GM12878 (cell line): ENCODE results near the gene WIPF2. TPM values are rescaled to one million over a fixed set of nuclear protein-coding genes. Genes with fewer than 3 reads are reported as not detected.

Experiments
- ATAC-seq: fragments of 200-7000 bp; cut with Tn5 transposase; 3 replicates; pipeline ENCODE4 v1.9.1; 2020; ENCODE audit warnings: mild to moderate bottlenecking, moderate library complexity
- BruUV-seq: library from RNA; stranded (reverse); fragments of 400-500 nt; replicated peaks from 2 replicates; lab custom pipeline; 2021; lab: Mats Ljungman, UMichigan
- CTCF ChIA-PET: fragments of 300-600 bp; sonication (Branson Sonifier 250); formaldehyde crosslinking; extraction: SDS; loops from one replicate; lab custom pipeline; 2021; ENCODE audit warnings: inconsistent platforms; lab: Yijun Ruan, JAX
- POLR2A ChIA-PET: fragments of 350-600 bp; formaldehyde crosslinking; extraction: SDS; loops from one replicate; lab custom pipeline; 2021; ENCODE audit warnings: inconsistent platforms; lab: Charles Lee
- RAD21 ChIA-PET: fragments of 300-600 bp; sonication (Branson Sonifier 250); formaldehyde crosslinking; loops from one replicate; lab custom pipeline; 2023; ENCODE audit warnings: antibody characterized with exemption; ENCODE audit not compliant: unreplicated experiment; lab: Charles Lee
- SMC1A ChIA-PET: fragments of 300-600 bp; sonication (Branson Sonifier 250); formaldehyde crosslinking; loops from one replicate; lab custom pipeline; 2023; ENCODE audit not compliant: unreplicated experiment, uncharacterized antibody; lab: Charles Lee
- DNase-seq: peaks from one replicate; pipeline ENCODE4 v3.0.0-alpha.2; 2011; ENCODE audit warnings: low read depth, low spot score
- FAIRE-seq: peaks from 3 replicates; lab custom pipeline; 2011; peaks lifted over from hg19 to GRCh38; lab: Jason Lieb, UNC
- H2AFZ ChIP-seq: 2 replicates; pipeline ENCODE4 v1.6.0; 2011; ENCODE audit warnings: low read depth, low read length, control low read depth; ENCODE audit not compliant: control insufficient read depth
- H3K27ac ChIP-seq: 2 replicates; pipeline ENCODE4 v1.5.1; 2011; ENCODE audit warnings: control low read depth; ENCODE audit not compliant: control insufficient read depth, insufficient read depth
- H3K27me3 ChIP-seq, 2 experiments: replicated peaks in 1 of 2; 2 replicates each; pipeline versions ENCODE4 v1.6.0 to v1.6.1; 2011; ENCODE audit warnings: low read length in 1 of 2; ENCODE audit not compliant: control insufficient read depth in 2 of 2, insufficient read depth in 2 of 2
- H3K36me3 ChIP-seq, 2 experiments: 2 replicates each; pipeline ENCODE4 v1.5.1; 2011; ENCODE audit warnings: low read length in 1 of 2; ENCODE audit not compliant: control insufficient read depth in 2 of 2, insufficient read depth in 2 of 2
- H3K4me1 ChIP-seq: 2 replicates; pipeline ENCODE4 v1.6.1; 2011; ENCODE audit warnings: mild to moderate bottlenecking, low read length, moderate library complexity, mixed read lengths; ENCODE audit not compliant: control insufficient read depth, insufficient read depth
- H3K4me2 ChIP-seq: 2 replicates; pipeline ENCODE4 v1.6.0; 2011; ENCODE audit warnings: control low read depth; ENCODE audit not compliant: control insufficient read depth, insufficient read depth
- H3K4me3 ChIP-seq: fragments of 200-600 bp; sonication (generic); 2 replicates; pipeline ENCODE4 v1.5.1; 2016
- H3K79me2 ChIP-seq: 2 replicates; pipeline ENCODE4 v1.6.0; 2011; ENCODE audit warnings: low read length; ENCODE audit not compliant: control insufficient read depth, insufficient read depth
- H3K9ac ChIP-seq: 2 replicates; pipeline ENCODE4 v1.8.0; 2011; ENCODE audit warnings: low read length, control low read depth, mixed read lengths; ENCODE audit not compliant: control insufficient read depth, insufficient read depth
- H3K9me3 ChIP-seq: replicated peaks from 3 replicates; pipeline ENCODE4 v1.5.1; 2011; ENCODE audit warnings: mild to moderate bottlenecking, low read length; ENCODE audit not compliant: control insufficient read depth, insufficient read depth
- H4K20me1 ChIP-seq: 2 replicates; pipeline ENCODE4 v1.6.0; 2011; ENCODE audit not compliant: control insufficient read depth, insufficient read depth
- CREB1 ChIP-seq: IDR thresholded peaks from 2 replicates; pipeline ENCODE4 v1.6.1; 2012; ENCODE audit warnings: low read depth, mild to moderate bottlenecking, inconsistent platforms
- ETV6 ChIP-seq, 2 experiments: fragments of 450-650 bp in 1 of 2; IDR thresholded peaks in 1 of 2; conservative IDR thresholded peaks in 1 of 2; 2 replicates each; pipeline ENCODE4 v1.6.1; 2014; ENCODE audit warnings: antibody characterized with exemption in 1 of 2, borderline replicate concordance in 1 of 2, low read depth in 1 of 2, mild to moderate bottlenecking in 1 of 2, moderate library complexity in 1 of 2
- HDAC2 ChIP-seq: fragments of 200-600 bp; sonication (generic); IDR thresholded peaks from 2 replicates; pipeline ENCODE4 v1.6.1; 2017
- KAT2A ChIP-seq: conservative IDR thresholded peaks from 2 replicates; pipeline ENCODE4 v1.6.1; 2011; ENCODE audit warnings: low read depth, low read length; ENCODE audit not compliant: control insufficient read depth
- KDM1A ChIP-seq: fragments of 200-600 bp; sonication (generic); IDR thresholded peaks from 2 replicates; pipeline ENCODE4 v1.6.1; 2016; ENCODE audit warnings: borderline replicate concordance
- NRF1 ChIP-seq: conservative IDR thresholded peaks from 2 replicates; pipeline ENCODE4 v1.6.1; 2011; ENCODE audit warnings: mild to moderate bottlenecking, low read depth, low read length, improper control_type of control experiment
- RBBP5 ChIP-seq: fragments of 200-600 bp; sonication (generic); conservative IDR thresholded peaks from 2 replicates; pipeline ENCODE4 v1.6.1; 2016
- RFX5 ChIP-seq: IDR thresholded peaks from 2 replicates; pipeline ENCODE4 v1.6.1; 2011; ENCODE audit warnings: low read depth, low read length, improper control_type of control experiment
- SPI1 ChIP-seq: IDR thresholded peaks from 2 replicates; pipeline ENCODE4 v1.6.1; 2011; ENCODE audit warnings: low read depth, mild to moderate bottlenecking, low read length, moderate library complexity, borderline replicate concordance; ENCODE audit not compliant: insufficient read depth
- SREBF1 ChIP-seq: IDR thresholded peaks from 2 replicates; pipeline ENCODE4 v1.6.1; 2012; ENCODE audit warnings: mild to moderate bottlenecking, low read length
- TAF1 ChIP-seq: IDR thresholded peaks from 2 replicates; pipeline ENCODE4 v1.6.1; 2011; ENCODE audit warnings: mild to moderate bottlenecking, low read depth, low read length, borderline replicate concordance
- ZZZ3 ChIP-seq: IDR thresholded peaks from 2 replicates; pipeline ENCODE4 v1.6.1; 2011; ENCODE audit warnings: low read depth; ENCODE audit not compliant: control insufficient read depth, insufficient read length
- WGBS: methylation state at CpG from one replicate; pipeline ENCODE4 v1.1.6; 2016; ENCODE audit warnings: low lambda C conversion rate; ENCODE audit not compliant: insufficient replicate concordance, insufficient coverage; ENCODE audit errors: missing lambda C conversion rate; 5-methylcytosine and 5-hydroxymethylcytosine counted together
- in situ Hi-C: fragments of 300-500 bp; cut with MboI; formaldehyde crosslinking; loops from 9 replicates; pipeline ENCODE4 v1.14.3; 2018; ENCODE audit warnings: mixed read lengths
- intact Hi-C: fragments of 100-400 bp; cut with micrococcal nuclease; formaldehyde crosslinking; loops from one replicate; pipeline ENCODE4 v1.14.2; 2022; ENCODE audit not compliant: unreplicated experiment
- polyA plus RNA-seq, 11 experiments: library from polyadenylated mRNA; depleted of rRNA in 4 of 11; unstranded in 6 of 11; stranded (reverse) in 5 of 11; fragments of >200 nt; fragmentation: Nextera tagmentation in 4 of 11; fragmentation: Illumina TruSeq in 1 of 11; extraction: Ambion mirVana in 4 of 11; extraction: Trizol in 1 of 11; gene quantifications; 1 replicate in 1 of 11; 2 replicates in 10 of 11; pipeline versions ENCODE4 v1.2.1 to v1.2.3, GENCODE V29; 2011 to 2016; ENCODE audit warnings: inconsistent platforms in 2 of 11, missing spikeins in 2 of 11, low read depth in 1 of 11
- total RNA-seq, 4 experiments: library from RNA; depleted of rRNA in 3 of 4; stranded (reverse); fragments of >200 nt in 3 of 4; fragmentation: Illumina TruSeq in 1 of 4; extraction: Trizol in 1 of 4; gene quantifications; 2 replicates each; pipeline versions ENCODE4 v1.2.1 to v1.2.3, GENCODE V29; 2013 to 2021
- TF ChIP-seq, protein P1 (sequence below): fragments of 450-650 bp; IDR thresholded peaks from 2 replicates; pipeline ENCODE4 v1.6.1; 2018; ENCODE audit warnings: mild to moderate bottlenecking, low read depth, moderate library complexity; ENCODE audit not compliant: partially characterized antibody
- TF ChIP-seq, protein P2 (sequence below): IDR thresholded peaks from 2 replicates; pipeline ENCODE4 v1.6.1; 2011; ENCODE audit warnings: low read depth, low read length, improper control_type of control experiment, borderline replicate concordance
- TF ChIP-seq, protein P3 (sequence below): IDR thresholded peaks from 2 replicates; pipeline ENCODE4 v1.6.1; 2012; ENCODE audit warnings: low read depth, low read length, improper control_type of control experiment

WIPF2 gene
- total and polyA plus RNA-seq, 10 of the 15 experiments (the other 5 are each of a cell fraction or from before 2014, with no cell fraction given): 4.2 to 20.8 (median 7.1) TPM

DNA sequence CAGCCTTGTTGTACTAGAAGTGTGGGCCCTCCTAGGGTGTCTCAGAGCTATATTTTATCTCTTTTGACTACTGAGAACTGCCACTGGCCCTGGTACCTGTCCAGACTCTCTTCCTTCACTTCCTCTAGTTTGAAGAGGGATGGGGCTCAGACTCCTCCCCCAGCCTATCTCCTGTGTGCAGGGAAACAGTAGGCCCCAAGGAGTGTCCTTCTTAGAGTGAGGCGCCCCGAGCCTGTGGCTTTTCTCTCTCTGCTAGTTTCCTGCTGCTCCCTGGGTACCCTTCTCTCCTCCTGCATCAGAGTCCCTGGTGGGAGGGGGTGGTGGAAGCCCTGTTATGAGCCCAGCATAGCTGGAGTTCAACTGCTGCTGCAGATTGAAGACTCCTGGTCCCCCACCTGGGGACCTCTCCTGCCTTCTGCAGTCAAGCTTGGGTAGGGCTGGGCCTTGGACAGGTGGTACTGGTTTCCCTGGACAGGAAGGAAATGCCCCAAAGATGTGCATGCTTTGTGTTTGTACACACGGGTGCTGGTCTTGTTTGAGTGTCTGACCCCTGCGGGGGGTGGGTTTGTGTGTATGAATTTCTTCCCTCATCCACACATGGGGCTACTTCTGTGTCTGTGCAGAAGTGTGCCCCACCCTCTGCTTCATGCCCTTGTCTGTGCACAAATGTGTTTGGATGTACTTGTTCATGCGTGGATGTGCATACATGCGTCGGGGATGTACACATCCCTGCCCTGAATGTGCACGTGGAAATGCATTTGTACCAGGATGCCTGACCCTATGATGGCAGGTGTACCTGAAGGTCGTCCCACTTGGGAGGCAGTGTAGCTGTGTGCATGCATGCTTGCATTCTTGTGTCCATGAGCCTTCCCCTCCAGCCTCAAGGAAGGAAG, 96.8 kb downstream of the WIPF2 start (continued):
- TF ChIP-seq, protein P1, sequence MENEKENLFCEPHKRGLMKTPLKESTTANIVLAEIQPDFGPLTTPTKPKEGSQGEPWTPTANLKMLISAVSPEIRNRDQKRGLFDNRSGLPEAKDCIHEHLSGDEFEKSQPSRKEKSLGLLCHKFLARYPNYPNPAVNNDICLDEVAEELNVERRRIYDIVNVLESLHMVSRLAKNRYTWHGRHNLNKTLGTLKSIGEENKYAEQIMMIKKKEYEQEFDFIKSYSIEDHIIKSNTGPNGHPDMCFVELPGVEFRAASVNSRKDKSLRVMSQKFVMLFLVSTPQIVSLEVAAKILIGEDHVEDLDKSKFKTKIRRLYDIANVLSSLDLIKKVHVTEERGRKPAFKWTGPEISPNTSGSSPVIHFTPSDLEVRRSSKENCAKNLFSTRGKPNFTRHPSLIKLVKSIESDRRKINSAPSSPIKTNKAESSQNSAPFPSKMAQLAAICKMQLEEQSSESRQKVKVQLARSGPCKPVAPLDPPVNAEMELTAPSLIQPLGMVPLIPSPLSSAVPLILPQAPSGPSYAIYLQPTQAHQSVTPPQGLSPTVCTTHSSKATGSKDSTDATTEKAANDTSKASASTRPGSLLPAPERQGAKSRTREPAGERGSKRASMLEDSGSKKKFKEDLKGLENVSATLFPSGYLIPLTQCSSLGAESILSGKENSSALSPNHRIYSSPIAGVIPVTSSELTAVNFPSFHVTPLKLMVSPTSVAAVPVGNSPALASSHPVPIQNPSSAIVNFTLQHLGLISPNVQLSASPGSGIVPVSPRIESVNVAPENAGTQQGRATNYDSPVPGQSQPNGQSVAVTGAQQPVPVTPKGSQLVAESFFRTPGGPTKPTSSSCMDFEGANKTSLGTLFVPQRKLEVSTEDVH: no peak
- no peak for TF ChIP-seq TAF1
- TF ChIP-seq SREBF1: no peak
- TF ChIP-seq KAT2A: no peak
- no peak for TF ChIP-seq CREB1

DNA sequence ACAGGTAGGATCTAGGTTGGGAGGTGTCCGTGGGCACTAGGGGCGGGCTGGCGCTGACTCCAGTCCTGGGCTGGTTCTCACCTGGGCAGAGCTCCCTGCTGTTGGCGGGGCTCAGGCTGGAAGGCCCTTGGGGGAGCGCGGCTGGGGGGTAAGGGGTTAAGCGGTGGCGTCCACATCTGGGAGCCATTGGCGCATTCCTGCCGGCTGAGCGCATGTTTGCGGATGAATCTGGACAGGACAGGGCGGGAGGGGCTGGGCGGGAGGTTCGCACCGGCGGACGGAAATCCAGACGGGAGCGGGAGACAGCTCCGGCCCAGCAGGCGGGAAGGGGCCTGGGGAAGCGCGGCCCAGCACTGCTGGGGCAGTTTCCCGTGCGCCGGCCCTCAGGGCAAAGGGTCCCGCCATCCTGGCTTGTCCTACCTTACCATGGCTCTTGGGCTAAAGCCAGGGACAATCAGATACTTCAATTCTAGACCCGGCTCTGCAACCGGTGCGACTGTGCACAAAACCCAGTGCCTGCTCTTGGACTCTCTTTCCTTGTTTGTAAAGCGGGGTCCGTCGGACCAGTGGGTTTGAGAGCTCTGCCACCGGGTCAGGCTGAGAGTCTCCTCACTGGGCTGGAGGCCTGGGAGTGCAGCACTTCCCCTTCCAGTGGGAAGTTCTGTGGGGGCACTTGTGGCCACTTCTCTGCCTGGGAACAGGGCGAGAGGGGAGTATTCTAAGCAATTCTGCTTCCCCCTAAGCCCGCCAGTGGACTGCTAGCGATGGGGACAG, 97.7 kb downstream of the WIPF2 start:
- POLR2A ChIA-PET: interaction anchor here (0.6 to 1.3 kb wide), 7 partner anchors 8 to 216 kb away, joined by 3 to 18 read pairs (median 3); partner anchors contain the start of genes CDC6 and RARA
- ATAC-seq (no peak), DNase-seq (no peak)
- CTCF ChIA-PET: interaction anchor here (0.9 to 8.4 kb wide), 14 partner anchors 7 to 218 kb away, joined by 3 to 90 read pairs (median 4); partner anchors contain the start of genes CDC6, RARA and TOP2A
- no peaks in the 10 kb centered on the region for H3K9me3 ChIP-seq
- SMC1A ChIA-PET: interaction anchor here (0.8 to 1.8 kb wide), 5 partner anchors 9 to 39 kb away, joined by 3 to 20 read pairs (median 5); partner anchors contain the start of gene RARA
- RAD21 ChIA-PET: interaction anchor here (0.6 to 12.6 kb wide), 7 partner anchors 7 to 95 kb away, joined by 3 to 156 read pairs (median 6); partner anchors contain the start of genes CDC6 and RARA
- H3K27me3 ChIP-seq: no peaks in the 10 kb centered on the region
- no peaks in the 10 kb centered on the region; a peak in 1 of 4 replicates for H3K36me3 ChIP-seq
- in situ Hi-C loops: no loop called here
- TF ChIP-seq SPI1 (no peak), HDAC2 (no peak), KDM1A (no peak), ZZZ3 (no peak), NRF1 (no peak), RBBP5 (no peak), ETV6 (conservative IDR thresholded peaks at IDR 0.05 in 1 of 2, IDR thresholded peaks at IDR 0.05 in 1 of 2; ENCODE audit: borderline replicate concordance in 1 of 2, low read depth in 1 of 2) (no peak), RFX5 (no peak)
- TF ChIP-seq, protein P2, sequence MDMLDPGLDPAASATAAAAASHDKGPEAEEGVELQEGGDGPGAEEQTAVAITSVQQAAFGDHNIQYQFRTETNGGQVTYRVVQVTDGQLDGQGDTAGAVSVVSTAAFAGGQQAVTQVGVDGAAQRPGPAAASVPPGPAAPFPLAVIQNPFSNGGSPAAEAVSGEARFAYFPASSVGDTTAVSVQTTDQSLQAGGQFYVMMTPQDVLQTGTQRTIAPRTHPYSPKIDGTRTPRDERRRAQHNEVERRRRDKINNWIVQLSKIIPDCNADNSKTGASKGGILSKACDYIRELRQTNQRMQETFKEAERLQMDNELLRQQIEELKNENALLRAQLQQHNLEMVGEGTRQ: no peak
- TF ChIP-seq, protein P3, sequence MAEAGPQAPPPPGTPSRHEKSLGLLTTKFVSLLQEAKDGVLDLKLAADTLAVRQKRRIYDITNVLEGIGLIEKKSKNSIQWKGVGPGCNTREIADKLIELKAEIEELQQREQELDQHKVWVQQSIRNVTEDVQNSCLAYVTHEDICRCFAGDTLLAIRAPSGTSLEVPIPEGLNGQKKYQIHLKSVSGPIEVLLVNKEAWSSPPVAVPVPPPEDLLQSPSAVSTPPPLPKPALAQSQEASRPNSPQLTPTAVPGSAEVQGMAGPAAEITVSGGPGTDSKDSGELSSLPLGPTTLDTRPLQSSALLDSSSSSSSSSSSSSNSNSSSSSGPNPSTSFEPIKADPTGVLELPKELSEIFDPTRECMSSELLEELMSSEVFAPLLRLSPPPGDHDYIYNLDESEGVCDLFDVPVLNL: no peak
- TF ChIP-seq, all 136 proteins: peak for 0
- BruUV-seq: no TSS peak
- Histone ChIP-seq H3K9ac (no peak overlapping the region), H3K79me2 (peaks cover 39% of the 10 kb centered on the region), H3K4me1 (peaks cover 51% of the 10 kb centered on the region), H3K4me3 (peak overlapping the region; percentile 91; the same call in 1 of the 2 replicates), H2AFZ (no peak overlapping the region), H3K4me2 (peak overlapping the region; percentile 100; the same call in 1 of the 2 replicates), H4K20me1 (no peaks in the 10 kb centered on the region), H3K27ac (no peak overlapping the region)
- FAIRE-seq: no peak
- WGBS: 81% methylated on average over 26 of the region's 38 CpGs
- intact Hi-C loops: loop anchor here (10.0 kb wide), 1 partner anchor 98 kb away; the partner anchor contains the start of gene TOP2A
